ENCODE data around the gene PDE4C. TPM values are rescaled to one million over a fixed set of nuclear protein-coding genes. Genes with fewer than 3 reads are reported as not detected.
A peak's percentile ranks its signal among the peaks of the same experiment; 100 is the strongest.

The PDE4C gene
- polyA plus RNA-seq, 5 donors: 1.3 to 3.3 (median 1.9) TPM

DNA sequence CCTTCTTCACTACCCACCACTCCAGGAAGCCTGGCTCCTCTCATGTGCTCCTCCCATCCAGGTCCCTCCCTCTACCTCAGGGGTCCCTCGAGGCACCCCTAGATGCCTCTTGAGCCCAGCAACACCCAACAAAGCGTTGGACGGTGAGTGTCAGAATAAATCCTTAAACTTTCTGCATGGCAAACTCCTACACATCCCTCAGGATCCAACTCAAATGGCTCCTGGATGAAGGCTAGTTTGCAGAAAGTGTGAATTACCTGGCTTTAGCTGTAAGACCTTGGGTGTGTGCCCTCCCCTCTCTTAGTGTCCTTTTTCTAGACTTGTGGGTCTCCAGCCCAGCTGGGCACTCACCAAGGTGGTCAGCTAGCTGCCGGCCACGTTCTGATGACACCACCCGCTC is 27.9 kb downstream of the PDE4C start:
- no peak for DNase-seq

DNA sequence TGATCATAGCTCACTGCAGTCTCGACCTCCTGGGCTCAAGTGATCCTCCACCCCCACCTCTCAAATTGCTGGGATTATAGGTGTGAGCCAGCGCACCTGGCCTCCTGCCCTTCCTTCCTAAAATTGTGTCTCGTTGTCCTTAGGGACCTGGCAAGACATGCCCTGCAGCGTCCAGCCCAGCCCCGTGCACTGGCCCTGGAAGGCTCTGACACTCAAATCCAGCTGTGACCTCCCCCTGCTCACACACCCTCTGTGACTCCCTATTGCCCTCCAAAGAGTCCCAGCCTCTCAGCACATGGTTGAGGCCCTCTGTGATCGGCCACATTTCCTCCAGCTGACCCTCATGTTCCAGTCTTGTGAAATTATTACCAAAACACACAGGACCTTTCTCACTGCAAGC is 28.3 kb downstream of the PDE4C start:
- no peak for DNase-seq

DNA sequence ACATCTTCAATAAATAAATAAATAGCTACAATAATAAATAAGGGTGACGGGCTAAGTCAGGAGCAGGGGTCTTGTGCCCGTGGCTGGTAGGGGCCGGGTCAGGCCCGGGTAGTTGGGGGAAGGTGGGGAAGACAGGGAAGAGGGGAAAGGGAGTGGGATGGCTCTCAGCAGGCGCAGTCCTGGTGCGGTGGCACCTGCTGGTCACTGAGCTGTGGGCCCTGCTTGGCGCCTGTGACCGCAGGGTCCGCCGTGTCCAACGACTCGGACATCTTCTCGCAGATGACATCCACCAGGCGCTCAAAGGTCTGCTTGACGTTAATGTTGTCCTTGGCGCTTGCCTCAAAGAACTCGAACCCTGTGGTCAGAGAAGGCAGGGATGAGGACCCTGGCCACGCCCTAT is 28.9 kb downstream of the PDE4C start:
- DNase-seq: no peak

DNA sequence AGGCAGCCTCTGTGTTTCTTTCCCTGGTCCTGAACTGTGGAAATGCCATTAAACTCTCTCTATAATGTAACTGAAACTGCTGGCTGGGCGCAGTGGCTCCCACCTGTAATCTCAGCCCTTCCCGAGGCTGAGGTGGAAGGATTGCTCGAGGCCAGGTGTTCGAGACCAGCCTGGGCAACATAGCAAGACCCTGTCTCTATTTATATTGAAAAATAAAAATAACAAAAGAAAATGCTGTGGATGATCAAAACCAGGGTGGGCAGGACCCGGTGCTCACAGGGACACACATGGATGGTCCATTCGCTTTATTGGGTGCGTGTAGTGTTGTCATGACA is 29.8 kb downstream of the PDE4C start:
- no peak for DNase-seq

GRCh38 chr19:18194554-18195238 is 31.5 kb downstream of the PDE4C start:
- DNase-seq: no peak

GRCh38 chr19:18194181-18194530 is 32.1 kb downstream of the PDE4C start:
- DNase-seq: no peak

GRCh38 chr19:18193388-18194180 is 32.7 kb downstream of the PDE4C start:
- no peak for DNase-seq

DNA sequence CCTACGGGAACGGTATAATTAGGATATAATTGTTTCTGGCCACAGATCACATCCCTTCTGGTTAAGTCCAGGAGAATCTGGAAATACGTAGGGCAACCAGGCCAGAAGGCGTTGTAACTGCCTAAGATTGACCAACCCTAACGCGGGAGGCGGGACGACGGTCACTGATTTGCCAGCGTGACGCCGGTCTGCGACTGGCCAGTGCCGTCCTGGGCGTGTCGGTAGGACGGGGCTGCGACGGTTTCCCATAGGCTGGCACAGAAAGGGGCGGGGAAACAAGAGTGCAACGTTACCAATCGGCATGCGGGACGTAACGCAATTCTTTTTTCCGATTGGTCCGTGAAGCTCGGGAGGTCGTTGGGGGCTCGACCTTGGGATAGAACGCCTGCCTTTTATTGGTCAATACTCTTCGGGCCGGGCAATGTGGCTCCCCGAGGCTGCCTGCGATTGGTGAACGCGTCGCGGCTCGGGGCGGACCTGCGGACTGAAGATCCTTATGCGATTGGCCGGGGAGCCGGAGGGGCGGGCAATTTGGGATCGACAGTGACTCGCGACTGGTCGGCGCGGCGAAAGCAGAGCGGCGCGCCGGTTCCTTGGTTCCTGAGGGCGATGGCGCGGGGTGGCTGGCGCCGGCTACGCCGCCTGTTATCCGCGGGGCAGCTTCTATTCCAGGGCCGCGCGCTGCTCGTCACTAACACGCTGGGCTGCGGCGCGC is 33.4 kb downstream of the PDE4C start, which contains the start of gene MPV17L2:
TSS of gene MPV17L2 (plus strand) at position 546 of the 715 bp plus-strand sequence. CDS start at position 610, 64 bp downstream.
- DNase-seq: peak; percentile 99 to 100

DNA sequence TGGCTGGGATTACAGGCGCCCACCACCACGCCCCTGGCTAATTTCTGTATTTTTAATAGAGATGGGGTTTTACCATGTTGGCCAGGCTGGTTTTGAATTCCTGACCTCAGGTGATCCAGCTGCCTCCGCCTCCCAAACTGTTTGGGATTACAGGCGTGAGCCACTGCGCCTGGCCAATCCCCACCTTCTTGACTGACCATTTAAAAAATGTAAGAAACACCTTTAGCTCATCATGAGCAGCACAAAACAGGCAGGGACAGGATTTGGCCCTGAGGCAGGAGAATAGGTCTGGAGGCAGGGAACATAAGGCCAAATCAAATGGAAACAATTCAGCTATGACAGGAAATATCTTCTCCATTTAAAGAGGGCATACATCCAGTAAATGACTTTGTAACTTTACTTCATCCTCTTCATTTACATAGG is 34.6 kb downstream of the PDE4C start:
- DNase-seq: no peak

DNA sequence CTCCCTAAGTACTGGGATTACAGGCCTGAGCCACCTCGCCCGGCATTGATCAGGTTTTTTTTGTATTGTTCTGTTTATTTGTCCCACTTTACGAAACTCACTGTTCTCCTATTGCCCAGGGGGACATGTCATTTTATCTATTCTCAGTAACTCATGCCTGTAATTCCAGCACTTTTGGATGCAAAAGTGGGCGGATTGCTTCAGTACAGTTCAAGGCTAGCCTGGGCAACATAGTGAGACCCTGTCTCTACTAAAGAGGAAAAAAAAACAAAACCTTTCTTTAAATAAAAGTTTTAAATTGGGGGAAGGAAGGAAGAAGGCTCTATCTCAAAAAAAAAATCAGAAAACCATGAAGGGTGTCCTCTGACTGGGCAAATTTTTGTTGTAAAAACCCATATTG is 36.0 kb downstream of the PDE4C start:
- DNase-seq: no peak

DNA sequence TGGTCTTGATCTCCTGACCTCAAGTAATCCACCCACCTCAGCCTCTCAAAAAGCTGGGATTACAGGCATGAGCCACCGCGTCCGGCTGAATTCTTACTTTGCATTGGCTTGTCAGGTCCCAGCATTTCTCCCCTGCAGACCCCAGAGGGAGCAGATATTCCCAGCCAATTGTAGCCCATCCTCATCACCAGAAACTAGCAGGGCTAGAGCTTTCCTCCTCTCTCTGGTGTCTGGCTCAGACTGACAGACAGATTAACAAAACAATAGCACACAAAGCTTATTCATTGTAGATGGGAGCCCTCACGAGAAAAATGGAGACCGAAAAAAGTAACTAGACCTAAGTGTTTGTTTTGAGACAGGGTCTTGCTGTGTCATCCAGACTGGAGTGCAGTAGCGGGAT is 40.7 kb downstream of the PDE4C start:
- no peak for DNase-seq

DNA sequence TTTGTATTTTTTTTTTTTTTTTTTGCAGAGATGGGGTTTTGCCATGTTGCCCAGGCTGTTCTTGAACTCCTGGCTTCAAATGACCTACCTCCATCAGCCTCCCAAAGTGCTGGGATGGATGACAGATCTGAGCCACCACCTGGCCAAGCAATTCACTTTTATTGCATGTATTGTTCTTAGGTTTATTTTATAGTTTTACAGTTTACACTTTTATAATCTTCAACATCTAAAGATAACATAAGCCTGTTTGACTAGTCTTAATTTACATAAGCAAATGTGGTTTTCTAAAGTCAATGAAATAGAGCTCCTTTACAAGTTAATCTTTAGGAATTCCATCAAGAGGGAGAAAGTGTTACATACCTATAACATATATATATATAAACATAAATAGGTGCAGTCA is 42.7 kb downstream of the PDE4C start:
- DNase-seq: no peak

DNA sequence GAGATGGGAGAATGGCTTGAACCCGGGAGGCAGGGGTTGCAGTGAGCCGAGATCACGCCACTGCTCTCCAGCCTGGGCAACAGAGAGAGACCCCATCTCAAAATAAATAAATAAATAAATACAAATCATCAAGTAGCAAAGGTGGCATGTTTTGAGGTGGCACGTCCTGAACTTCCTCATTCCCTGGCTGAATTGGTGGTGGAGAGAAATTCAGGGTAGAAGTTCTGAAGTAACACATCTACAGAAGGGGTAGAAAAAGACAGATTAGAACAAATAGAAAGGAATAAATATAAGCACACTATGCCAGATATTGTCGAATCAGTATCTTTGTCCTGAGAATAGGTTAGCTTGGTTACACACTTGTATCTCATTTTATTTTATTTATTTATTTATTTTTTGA is 46.3 kb downstream of the PDE4C start:
- DNase-seq: no peak

DNA sequence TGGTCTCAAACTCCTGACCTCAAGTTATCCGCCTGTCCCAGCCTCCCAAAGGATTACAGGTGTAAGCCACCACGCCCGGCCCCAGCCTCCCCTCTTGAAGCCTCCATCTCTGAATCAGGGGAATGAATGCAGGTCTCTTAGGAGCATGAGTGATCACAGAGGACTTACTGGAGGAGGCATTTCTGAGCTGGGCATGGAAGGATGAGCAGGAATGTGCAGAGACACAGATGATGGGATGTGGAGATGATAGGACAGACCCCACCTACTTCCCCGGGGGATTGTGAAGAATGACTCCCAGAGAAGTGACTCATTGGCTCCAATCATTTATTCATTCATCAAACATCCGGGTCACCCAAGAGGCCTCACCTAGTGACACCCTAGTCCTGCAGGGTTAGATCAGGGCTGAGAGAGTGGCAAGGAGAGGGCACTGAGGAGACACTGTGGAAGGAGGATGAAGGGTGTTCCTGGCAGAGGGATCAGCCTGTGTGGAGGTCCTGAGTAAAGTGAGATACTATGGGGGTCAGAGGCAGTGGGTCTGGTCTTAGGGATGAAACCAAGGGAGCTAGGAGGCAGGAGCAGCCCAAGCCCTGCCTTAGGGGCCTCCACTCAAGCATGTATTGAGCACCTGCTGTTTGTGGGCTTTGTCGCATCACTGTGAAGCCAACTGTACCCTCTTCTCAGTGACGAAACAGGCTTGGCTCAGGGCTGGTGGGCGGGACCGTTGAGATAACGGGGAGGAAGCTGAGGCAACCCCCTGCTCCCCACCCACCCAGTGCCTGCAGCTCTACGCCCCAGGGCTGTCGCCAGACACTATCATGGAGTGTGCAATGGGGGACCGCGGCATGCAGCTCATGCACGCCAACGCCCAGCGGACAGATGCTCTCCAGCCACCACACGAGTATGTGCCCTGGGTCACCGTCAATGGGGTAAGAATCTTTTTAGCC is 49.6 kb downstream of the PDE4C start:
- DNase-seq: no peak

- DNase-seq: no peak
These were observed 51.3 kb downstream of the PDE4C start for GRCh38 chr19:18174983-18175382.

Other genes starting within 250 kb of the PDE4C start
- 10 to 100 TPM in 2 of 5 donors, 1 to 10 TPM in 3; 7.4 to 13.5 (median 8.8) TPM for gene ARRDC2, start 218.3 kb downstream of the PDE4C start, polyA plus RNA-seq (ENCODE audit: insufficient read depth in 1 of 5, insufficient read length in 5 of 5, low replicate concordance in 1 of 5)
- under 1 TPM; 0.31 to 0.63 (median 0.53) TPM for gene IL12RB1, start 139.5 kb downstream of the PDE4C start, polyA plus RNA-seq (ENCODE audit: insufficient read depth in 1 of 5, insufficient read length in 5 of 5, low replicate concordance in 1 of 5)
- gene MAST3, start 128.7 kb downstream of the PDE4C start, polyA plus RNA-seq (ENCODE audit: insufficient read depth in 1 of 5, insufficient read length in 5 of 5, low replicate concordance in 1 of 5): 10 to 100 TPM in 1 of 5 donors, 1 to 10 TPM in 4; 3.8 to 10.3 (median 6.1) TPM
- 10 to 100 TPM; 20.7 to 57.0 (median 27.6) TPM for gene PIK3R2, start 73.3 kb downstream of the PDE4C start, polyA plus RNA-seq (ENCODE audit: insufficient read depth in 1 of 5, insufficient read length in 5 of 5, low replicate concordance in 1 of 5)
- 10 to 100 TPM in 3 of 5 donors, 1 to 10 TPM in 2; 9.1 to 25.8 (median 10.9) TPM for gene IFI30, start 52.6 kb downstream of the PDE4C start, polyA plus RNA-seq (ENCODE audit: insufficient read depth in 1 of 5, insufficient read length in 5 of 5, low replicate concordance in 1 of 5)
- 10 to 100 TPM in 1 of 5 donors, 1 to 10 TPM in 4; 5.2 to 10.4 (median 6.3) TPM for gene MPV17L2, start 33.2 kb downstream of the PDE4C start, polyA plus RNA-seq (ENCODE audit: insufficient read depth in 1 of 5, insufficient read length in 5 of 5, low replicate concordance in 1 of 5)
- 1 to 10 TPM; 3.0 to 6.2 (median 5.3) TPM for gene RAB3A, start 22.4 kb downstream of the PDE4C start, polyA plus RNA-seq (ENCODE audit: insufficient read depth in 1 of 5, insufficient read length in 5 of 5, low replicate concordance in 1 of 5)
- gene IQCN, start 48.0 kb upstream of the PDE4C start, polyA plus RNA-seq (ENCODE audit: insufficient read depth in 1 of 5, insufficient read length in 5 of 5, low replicate concordance in 1 of 5): 1 to 10 TPM; 3.7 to 9.3 (median 6.7) TPM
- 100 to 1,000 TPM in 2 of 5 donors, 10 to 100 TPM in 3; 44.7 to 152 (median 94.6) TPM for gene JUND, start 55.2 kb upstream of the PDE4C start, polyA plus RNA-seq (ENCODE audit: insufficient read depth in 1 of 5, insufficient read length in 5 of 5, low replicate concordance in 1 of 5)
- 100 to 1,000 TPM in 1 of 5 donors, 10 to 100 TPM in 4; 73.3 to 103 (median 79.9) TPM for gene LSM4, start 96.6 kb upstream of the PDE4C start, polyA plus RNA-seq (ENCODE audit: insufficient read depth in 1 of 5, insufficient read length in 5 of 5, low replicate concordance in 1 of 5)
- gene PGPEP1, start 114.2 kb upstream of the PDE4C start, polyA plus RNA-seq (ENCODE audit: insufficient read depth in 1 of 5, insufficient read length in 5 of 5, low replicate concordance in 1 of 5): 10 to 100 TPM; 13.0 to 25.3 (median 20.2) TPM
- 10 to 100 TPM; 17.9 to 43.4 (median 21.5) TPM for gene GDF15, start 159.7 kb upstream of the PDE4C start, polyA plus RNA-seq (ENCODE audit: insufficient read depth in 1 of 5, insufficient read length in 5 of 5, low replicate concordance in 1 of 5)
- gene LRRC25, start 171.2 kb upstream of the PDE4C start, polyA plus RNA-seq (ENCODE audit: insufficient read depth in 1 of 5, insufficient read length in 5 of 5, low replicate concordance in 1 of 5): 1 to 10 TPM in 4 of 5 donors, under 1 TPM in 1; 0.80 to 2.3 (median 1.6) TPM
- gene SSBP4, start 193.0 kb upstream of the PDE4C start, polyA plus RNA-seq (ENCODE audit: insufficient read depth in 1 of 5, insufficient read length in 5 of 5, low replicate concordance in 1 of 5): 100 to 1,000 TPM in 1 of 5 donors, 10 to 100 TPM in 4; 48.4 to 133 (median 73.2) TPM
- gene ISYNA1, start 211.7 kb upstream of the PDE4C start, polyA plus RNA-seq (ENCODE audit: insufficient read depth in 1 of 5, insufficient read length in 5 of 5, low replicate concordance in 1 of 5): 100 to 1,000 TPM in 3 of 5 donors, 10 to 100 TPM in 2; 87.8 to 211 (median 117) TPM